A673 (cell line): ENCODE measurements around the gene GAST.

Source experiments
- EZH2 ChIP-seq: fragments of 200-600 bp; sonication (generic); IDR thresholded peaks from 2 replicates; pipeline ENCODE4 v1.6.1; 2017; ENCODE audit warnings: borderline replicate concordance, low read depth, mild to moderate bottlenecking, mixed read lengths, antibody characterized with exemption, low read length; ENCODE audit not compliant: poor library complexity, severe bottlenecking
- TF ChIP-seq, protein P1 (sequence below): fragments of 300-800, 200-600 bp; sonication (generic); conservative IDR thresholded peaks from 2 replicates; pipeline ENCODE4 v1.5.1; 2017; ENCODE audit warnings: low read depth, mild to moderate bottlenecking, antibody characterized with exemption, low read length, moderate library complexity, mixed read lengths

DNA sequence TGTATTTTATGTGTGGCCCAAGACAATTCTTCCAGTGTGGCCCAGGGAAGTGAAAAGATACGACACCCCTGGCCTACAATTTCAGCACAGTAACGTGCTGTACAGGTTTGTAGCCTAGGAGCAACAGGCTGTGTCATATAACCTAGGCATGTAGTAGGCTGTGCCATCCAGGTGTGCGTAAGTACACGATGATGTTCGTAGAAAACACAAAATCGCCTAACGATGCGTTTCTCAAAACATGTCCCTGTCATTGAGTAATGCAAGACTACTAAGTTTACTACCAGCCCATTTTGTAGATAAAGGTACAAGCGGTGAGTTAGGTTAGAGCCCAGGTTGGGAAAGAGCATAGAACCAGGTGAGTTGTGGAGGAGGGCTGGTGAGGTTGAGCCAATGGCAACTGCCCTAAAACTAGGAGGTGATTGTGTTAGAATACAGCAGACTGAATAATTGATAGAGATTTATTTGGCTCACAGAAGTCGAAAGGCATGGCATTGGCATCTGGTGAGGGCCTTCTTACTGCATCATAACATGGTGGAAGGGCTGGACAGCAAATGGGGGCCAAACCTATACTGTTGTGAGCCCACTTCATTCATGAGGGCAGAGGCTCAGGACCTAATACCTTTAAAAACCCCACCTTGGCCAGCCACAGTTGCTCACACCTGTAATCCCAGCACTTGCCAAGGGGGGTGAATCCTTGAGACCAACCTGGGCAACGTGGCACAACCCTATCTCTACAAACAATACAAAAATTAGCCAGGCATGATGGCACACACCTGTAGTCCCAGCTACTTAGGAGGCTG lies 19.2 kb upstream of the GAST start:
- no peak for TF ChIP-seq EZH2
- TF ChIP-seq, protein P1, sequence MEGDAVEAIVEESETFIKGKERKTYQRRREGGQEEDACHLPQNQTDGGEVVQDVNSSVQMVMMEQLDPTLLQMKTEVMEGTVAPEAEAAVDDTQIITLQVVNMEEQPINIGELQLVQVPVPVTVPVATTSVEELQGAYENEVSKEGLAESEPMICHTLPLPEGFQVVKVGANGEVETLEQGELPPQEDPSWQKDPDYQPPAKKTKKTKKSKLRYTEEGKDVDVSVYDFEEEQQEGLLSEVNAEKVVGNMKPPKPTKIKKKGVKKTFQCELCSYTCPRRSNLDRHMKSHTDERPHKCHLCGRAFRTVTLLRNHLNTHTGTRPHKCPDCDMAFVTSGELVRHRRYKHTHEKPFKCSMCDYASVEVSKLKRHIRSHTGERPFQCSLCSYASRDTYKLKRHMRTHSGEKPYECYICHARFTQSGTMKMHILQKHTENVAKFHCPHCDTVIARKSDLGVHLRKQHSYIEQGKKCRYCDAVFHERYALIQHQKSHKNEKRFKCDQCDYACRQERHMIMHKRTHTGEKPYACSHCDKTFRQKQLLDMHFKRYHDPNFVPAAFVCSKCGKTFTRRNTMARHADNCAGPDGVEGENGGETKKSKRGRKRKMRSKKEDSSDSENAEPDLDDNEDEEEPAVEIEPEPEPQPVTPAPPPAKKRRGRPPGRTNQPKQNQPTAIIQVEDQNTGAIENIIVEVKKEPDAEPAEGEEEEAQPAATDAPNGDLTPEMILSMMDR = no peak
